HepG2 (cell line): ENCODE measurements around the gene FAM219B. TPM values are rescaled to one million over a fixed set of nuclear protein-coding genes. Genes with fewer than 3 reads are reported as not detected.

Experiments used
- HMGA1 ChIP-seq: sonication (generic); formaldehyde crosslinking; conservative IDR thresholded peaks from 2 replicates; pipeline ENCODE4 v1.4.0; 2020; ENCODE audit warnings: missing genetic modification reagents
- HOXA9 ChIP-seq: sonication (generic); formaldehyde crosslinking; IDR thresholded peaks from 2 replicates; pipeline ENCODE4 v1.8.1; 2022; ENCODE audit warnings: missing genetic modification reagents, mild to moderate bottlenecking, moderate library complexity, borderline replicate concordance
- KDM6A ChIP-seq: IDR thresholded peaks from 2 replicates; pipeline ENCODE4 v1.6.1; 2016; ENCODE audit warnings: low read depth
- LRRFIP1 ChIP-seq: sonication (generic); formaldehyde crosslinking; conservative IDR thresholded peaks from 2 replicates; pipeline ENCODE4 v1.4.0; 2020; ENCODE audit warnings: missing genetic modification reagents
- MAFF ChIP-seq: IDR thresholded peaks from 2 replicates; pipeline ENCODE4 v1.6.1; 2011; ENCODE audit warnings: low read depth, low read length, improper control_type of control experiment
- MAX ChIP-seq: IDR thresholded peaks from 2 replicates; pipeline ENCODE4 v1.6.1; 2012; ENCODE audit warnings: inconsistent platforms
- MYC ChIP-seq: sonication (generic); formaldehyde crosslinking; IDR thresholded peaks from 2 replicates; pipeline ENCODE4 v1.9.0; 2021; ENCODE audit warnings: missing genetic modification reagents, borderline replicate concordance
- NCOR1 ChIP-seq: fragments of 200-600 bp; sonication (generic); IDR thresholded peaks from 2 replicates; pipeline ENCODE4 v1.7.0; 2017; ENCODE audit warnings: antibody characterized with exemption, low read length, borderline replicate concordance
- NFIC ChIP-seq: IDR thresholded peaks from 2 replicates; pipeline ENCODE4 v1.6.1; 2012; ENCODE audit warnings: mild to moderate bottlenecking, low read length, inconsistent platforms
- PRPF4 ChIP-seq: fragments of 200-400 bp; formaldehyde crosslinking; IDR thresholded peaks from 2 replicates; pipeline ENCODE4 v1.6.1; 2016; ENCODE audit warnings: low read length, low read depth; ENCODE audit not compliant: poor library complexity, severe bottlenecking
- RFX5 ChIP-seq: IDR thresholded peaks from 2 replicates; pipeline ENCODE4 v1.6.1; 2011; ENCODE audit warnings: low read depth, low read length, improper control_type of control experiment
- SETDB1 ChIP-seq: sonication (generic); formaldehyde crosslinking; IDR thresholded peaks from 2 replicates; pipeline ENCODE4 v1.5.1; 2020; ENCODE audit warnings: missing genetic modification reagents, mild to moderate bottlenecking, borderline replicate concordance
- SMC3 ChIP-seq: IDR thresholded peaks from 2 replicates; pipeline ENCODE4 v1.6.1; 2011; ENCODE audit warnings: low read length, improper control_type of control experiment
- SOX6 ChIP-seq, 2 experiments: fragments of 450-650 bp in 1 of 2; sonication (generic) in 1 of 2; formaldehyde crosslinking in 1 of 2; IDR thresholded peaks; 2 replicates each; pipeline versions ENCODE4 v1.4.0 to v1.6.1; 2017 to 2020; ENCODE audit warnings: antibody characterized with exemption in 1 of 2, mild to moderate bottlenecking in 1 of 2, missing genetic modification reagents in 1 of 2
- TBX3 ChIP-seq: fragments of 450-650 bp; IDR thresholded peaks from 2 replicates; pipeline ENCODE4 v1.6.1; 2017; ENCODE audit warnings: antibody characterized with exemption, mild to moderate bottlenecking, inconsistent platforms, borderline replicate concordance
- TFE3 ChIP-seq: IDR thresholded peaks from 2 replicates; pipeline ENCODE4 v1.6.1; 2016
- ZBTB7B ChIP-seq: sonication (generic); formaldehyde crosslinking; IDR thresholded peaks from 2 replicates; pipeline ENCODE4 v1.4.0; 2020; ENCODE audit warnings: missing genetic modification reagents
- ZFP36L1 ChIP-seq: sonication (generic); formaldehyde crosslinking; IDR thresholded peaks from 2 replicates; pipeline ENCODE4 v1.8.0; 2022; ENCODE audit warnings: mild to moderate bottlenecking, missing genetic modification reagents, moderate library complexity
- ZNF224 ChIP-seq: sonication (generic); formaldehyde crosslinking; IDR thresholded peaks from 2 replicates; pipeline ENCODE4 v1.5.0; 2020; ENCODE audit warnings: mild to moderate bottlenecking, missing genetic modification reagents
- ZNF275 ChIP-seq: sonication (generic); formaldehyde crosslinking; IDR thresholded peaks from 2 replicates; pipeline ENCODE4 v1.8.0; 2022; ENCODE audit warnings: missing genetic modification reagents, mild to moderate bottlenecking, inconsistent platforms, borderline replicate concordance
- ZNF501 ChIP-seq: sonication (generic); formaldehyde crosslinking; IDR thresholded peaks from 2 replicates; pipeline ENCODE4 v1.5.1; 2020; ENCODE audit warnings: mild to moderate bottlenecking, moderate library complexity, missing genetic modification reagents
- ZNF740 ChIP-seq: sonication (generic); formaldehyde crosslinking; IDR thresholded peaks from 2 replicates; pipeline ENCODE4 v1.4.0; 2020; ENCODE audit warnings: missing genetic modification reagents
- polyA plus RNA-seq, 8 experiments: library from polyadenylated mRNA; depleted of rRNA in 3 of 8; stranded (reverse) in 7 of 8; unstranded in 1 of 8; fragments of >200 nt; fragmentation: Illumina TruSeq in 4 of 8; extraction: Trizol in 4 of 8; gene quantifications; 2 replicates each; pipeline versions ENCODE4 v1.2.1 to v1.2.3, GENCODE V29; 2011 to 2016; ENCODE audit warnings: low read depth in 4 of 8, missing spikeins in 1 of 8, mixed read lengths in 1 of 8; ENCODE audit not compliant: insufficient read depth in 1 of 8
- total RNA-seq, 5 experiments: library from RNA; depleted of rRNA; stranded (reverse); fragments of >200 nt; fragmentation: Illumina TruSeq; extraction: Trizol; gene quantifications; 2 replicates each; pipeline ENCODE4 v1.2.3, GENCODE V29; 2016; ENCODE audit warnings: low read depth in 1 of 5
- TF ChIP-seq, protein P1 (sequence below): sonication (generic); formaldehyde crosslinking; IDR thresholded peaks from 2 replicates; pipeline ENCODE4 v1.4.0; 2020; ENCODE audit warnings: missing genetic modification reagents

FAM219B gene
- total and polyA plus RNA-seq, 2 of the 13 experiments (the other 11 are each of a cell fraction or from before 2014, with no cell fraction given): 36.6 to 50.2 TPM

GRCh38 chr15:74928771-74929198 is 22.1 kb upstream of the FAM219B start (continued):
- TF ChIP-seq HMGA1 (CRISPR knock-in tag) (no peak), ZFP36L1 (CRISPR knock-in tag) (no peak), HOXA9 (CRISPR knock-in tag) (no peak), LRRFIP1 (CRISPR knock-in tag) (no peak), ZBTB7B (CRISPR knock-in tag) (no peak), ZNF224 (CRISPR knock-in tag) (no peak), KDM6A (CRISPR knock-in tag) (no peak), MYC (CRISPR knock-in tag) (no peak), NCOR1 (no peak), RFX5 (no peak), ZNF275 (CRISPR knock-in tag) (no peak), TBX3 (no peak; the same call in 1 of the 2 replicates), SETDB1 (CRISPR knock-in tag) (no peak), NFIC (no peak), PRPF4 (no peak), TFE3 (CRISPR knock-in tag) (no peak), ZNF501 (no peak), ZNF740 (no peak), MAFF (no peak), SMC3 (no peak), MAX (0 out of 2 replicates have a peak, but pooled peaks have one; percentile 26), SOX6 (IDR thresholded peaks at IDR 0.05) (no peak), SOX6 (CRISPR knock-in tag; IDR thresholded peaks at IDR 0.05) (peak; percentile 89)
- TF ChIP-seq, protein P1, sequence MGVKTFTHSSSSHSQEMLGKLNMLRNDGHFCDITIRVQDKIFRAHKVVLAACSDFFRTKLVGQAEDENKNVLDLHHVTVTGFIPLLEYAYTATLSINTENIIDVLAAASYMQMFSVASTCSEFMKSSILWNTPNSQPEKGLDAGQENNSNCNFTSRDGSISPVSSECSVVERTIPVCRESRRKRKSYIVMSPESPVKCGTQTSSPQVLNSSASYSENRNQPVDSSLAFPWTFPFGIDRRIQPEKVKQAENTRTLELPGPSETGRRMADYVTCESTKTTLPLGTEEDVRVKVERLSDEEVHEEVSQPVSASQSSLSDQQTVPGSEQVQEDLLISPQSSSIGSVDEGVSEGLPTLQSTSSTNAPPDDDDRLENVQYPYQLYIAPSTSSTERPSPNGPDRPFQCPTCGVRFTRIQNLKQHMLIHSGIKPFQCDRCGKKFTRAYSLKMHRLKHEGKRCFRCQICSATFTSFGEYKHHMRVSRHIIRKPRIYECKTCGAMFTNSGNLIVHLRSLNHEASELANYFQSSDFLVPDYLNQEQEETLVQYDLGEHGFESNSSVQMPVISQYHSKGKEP (CRISPR knock-in tag): no peak
